DMS79 (cell line): Measurements from ENCODE around the gene AMH.

ENCODE experiments used
- DNase-seq: peaks from one replicate; lab custom pipeline; 2025; lab: John Stamatoyannopoulos, UW

AMH gene

GRCh38 chr19:2287585-2288337 lies 38.6 kb downstream of the AMH start:
- DNase-seq: no peak

GRCh38 chr19:2288338-2288817 lies 39.3 kb downstream of the AMH start:
- no peak for DNase-seq

GRCh38 chr19:2288818-2289713 lies 39.9 kb downstream of the AMH start:
- no peak for DNase-seq

GRCh38 chr19:2289714-2290435 lies 40.8 kb downstream of the AMH start:
- DNase-seq: no peak

- peak; percentile 44 for DNase-seq
These were observed 41.5 kb downstream of the AMH start for GRCh38 chr19:2290441-2291184.

- DNase-seq: peak; percentile 39
These were observed 42.1 kb downstream of the AMH start for GRCh38 chr19:2291185-2291751.

- DNase-seq: no peak
These were observed 45.7 kb downstream of the AMH start for GRCh38 chr19:2294687-2295335.

- no peak for DNase-seq
These were observed 47.0 kb downstream of the AMH start for GRCh38 chr19:2296141-2296540.

- DNase-seq: no peak
These were observed 51.4 kb downstream of the AMH start for GRCh38 chr19:2300533-2300932.
